ENCODE results near the gene CLEC11A. TPM values are rescaled to one million over a fixed set of nuclear protein-coding genes. Genes with fewer than 3 reads are reported as not detected.
A peak's percentile ranks its signal among the peaks of the same experiment; 100 is the strongest.

The CLEC11A gene
- total RNA-seq, 1 experiment from 2014 or later: 59.1 TPM

DNA sequence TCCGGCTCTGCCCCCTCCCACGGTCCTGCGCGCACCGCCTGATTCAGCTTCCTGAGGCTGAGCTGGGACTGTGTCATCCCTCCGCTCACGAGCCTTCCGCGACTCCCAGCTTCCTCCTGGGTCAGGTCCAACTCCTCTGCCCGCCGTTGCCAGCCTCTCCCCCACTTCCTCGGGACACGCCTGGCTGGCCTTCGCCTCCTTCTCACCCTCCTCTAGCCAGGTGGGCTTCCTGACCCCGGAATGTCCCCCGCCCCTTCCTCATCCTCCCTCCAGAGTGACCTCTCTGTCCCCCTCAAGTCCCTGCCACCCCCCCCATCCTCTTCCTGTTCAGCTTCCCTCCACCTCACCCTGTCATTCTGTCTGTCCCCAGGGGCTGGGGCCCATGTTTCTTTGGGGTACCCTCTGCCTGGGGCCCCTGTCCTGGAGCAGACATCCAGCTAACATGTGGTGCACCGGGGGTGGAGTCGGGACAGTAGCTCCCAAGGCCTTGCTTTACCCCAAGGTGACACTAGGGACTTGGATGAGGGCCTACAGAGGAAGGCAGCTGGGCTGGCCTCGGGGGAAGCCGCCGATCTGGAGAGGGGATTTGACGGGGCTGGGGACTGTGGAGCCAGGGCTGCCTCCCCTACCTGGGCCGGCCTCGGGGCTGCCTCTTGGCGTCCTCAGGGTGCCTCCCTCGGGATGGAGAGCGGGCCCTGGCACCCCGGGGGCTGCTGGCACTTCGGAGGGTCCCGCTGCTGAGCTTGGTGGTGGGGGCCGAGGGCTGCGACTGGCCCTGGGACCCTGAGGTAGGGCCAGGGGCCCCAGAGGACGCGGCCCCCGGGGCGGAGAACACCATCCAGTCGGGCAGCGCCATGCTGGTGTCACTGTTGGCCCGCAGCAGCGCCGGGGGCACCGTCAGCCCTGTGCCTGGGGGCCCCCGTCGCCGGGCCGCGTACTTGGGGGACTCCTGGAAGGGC lies 20.0 kb upstream of the CLEC11A start:
- ChIA-PET POLR2A (ENCODE audit: low non-redundant PET) (interaction anchor here (0.6 to 0.8 kb wide), 2 partner anchors 20 to 130 kb away, joined by 3 to 10 read pairs; no protein-coding TSS in a partner anchor), CTCF (interaction anchor here (0.5 to 2.4 kb wide), 11 partner anchors 8 to 314 kb away, joined by 3 to 15 read pairs (median 7); no protein-coding TSS in a partner anchor)
- H3K4me1 ChIP-seq (ENCODE audit: insufficient read depth, low read length, poor library complexity, severe bottlenecking): peaks cover 14% of the 10 kb centered on the region
- intact Hi-C loops (cut with micrococcal nuclease; ENCODE audit: unreplicated experiment): loop anchor here (10.0 kb wide), 1 partner anchor 312 kb away; the partner anchor contains the start of gene KLK10
- no peaks in the 10 kb centered on the region for H3K27me3 ChIP-seq (replicated peaks; ENCODE audit: insufficient read depth, low read depth, low read length, poor library complexity)
- H3K27ac ChIP-seq (ENCODE audit: low read depth, low read length, poor library complexity, severe bottlenecking): no peak overlapping the region
- H3K36me3 ChIP-seq (ENCODE audit: insufficient read depth, low read length, poor library complexity, severe bottlenecking): no peaks in the 10 kb centered on the region
- no TSS peak for BruUV-seq (replicated peaks)
- no peak for TF ChIP-seq EZH2 (IDR thresholded peaks at IDR 0.05; ENCODE audit: borderline replicate concordance, low read depth, low read length, poor library complexity, severe bottlenecking)
- TF ChIP-seq, protein P1, sequence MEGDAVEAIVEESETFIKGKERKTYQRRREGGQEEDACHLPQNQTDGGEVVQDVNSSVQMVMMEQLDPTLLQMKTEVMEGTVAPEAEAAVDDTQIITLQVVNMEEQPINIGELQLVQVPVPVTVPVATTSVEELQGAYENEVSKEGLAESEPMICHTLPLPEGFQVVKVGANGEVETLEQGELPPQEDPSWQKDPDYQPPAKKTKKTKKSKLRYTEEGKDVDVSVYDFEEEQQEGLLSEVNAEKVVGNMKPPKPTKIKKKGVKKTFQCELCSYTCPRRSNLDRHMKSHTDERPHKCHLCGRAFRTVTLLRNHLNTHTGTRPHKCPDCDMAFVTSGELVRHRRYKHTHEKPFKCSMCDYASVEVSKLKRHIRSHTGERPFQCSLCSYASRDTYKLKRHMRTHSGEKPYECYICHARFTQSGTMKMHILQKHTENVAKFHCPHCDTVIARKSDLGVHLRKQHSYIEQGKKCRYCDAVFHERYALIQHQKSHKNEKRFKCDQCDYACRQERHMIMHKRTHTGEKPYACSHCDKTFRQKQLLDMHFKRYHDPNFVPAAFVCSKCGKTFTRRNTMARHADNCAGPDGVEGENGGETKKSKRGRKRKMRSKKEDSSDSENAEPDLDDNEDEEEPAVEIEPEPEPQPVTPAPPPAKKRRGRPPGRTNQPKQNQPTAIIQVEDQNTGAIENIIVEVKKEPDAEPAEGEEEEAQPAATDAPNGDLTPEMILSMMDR (conservative IDR thresholded peaks at IDR 0.05; ENCODE audit: low read depth, low read length): no peak
- no peak for DNase-seq (ENCODE audit: low spot score)
- no peak overlapping the region for H3K4me3 ChIP-seq (ENCODE audit: low read depth, low read length, poor library complexity, severe bottlenecking)
- no peaks in the 10 kb centered on the region for H3K9me3 ChIP-seq (ENCODE audit: low read depth, low read length, poor library complexity, severe bottlenecking)

DNA sequence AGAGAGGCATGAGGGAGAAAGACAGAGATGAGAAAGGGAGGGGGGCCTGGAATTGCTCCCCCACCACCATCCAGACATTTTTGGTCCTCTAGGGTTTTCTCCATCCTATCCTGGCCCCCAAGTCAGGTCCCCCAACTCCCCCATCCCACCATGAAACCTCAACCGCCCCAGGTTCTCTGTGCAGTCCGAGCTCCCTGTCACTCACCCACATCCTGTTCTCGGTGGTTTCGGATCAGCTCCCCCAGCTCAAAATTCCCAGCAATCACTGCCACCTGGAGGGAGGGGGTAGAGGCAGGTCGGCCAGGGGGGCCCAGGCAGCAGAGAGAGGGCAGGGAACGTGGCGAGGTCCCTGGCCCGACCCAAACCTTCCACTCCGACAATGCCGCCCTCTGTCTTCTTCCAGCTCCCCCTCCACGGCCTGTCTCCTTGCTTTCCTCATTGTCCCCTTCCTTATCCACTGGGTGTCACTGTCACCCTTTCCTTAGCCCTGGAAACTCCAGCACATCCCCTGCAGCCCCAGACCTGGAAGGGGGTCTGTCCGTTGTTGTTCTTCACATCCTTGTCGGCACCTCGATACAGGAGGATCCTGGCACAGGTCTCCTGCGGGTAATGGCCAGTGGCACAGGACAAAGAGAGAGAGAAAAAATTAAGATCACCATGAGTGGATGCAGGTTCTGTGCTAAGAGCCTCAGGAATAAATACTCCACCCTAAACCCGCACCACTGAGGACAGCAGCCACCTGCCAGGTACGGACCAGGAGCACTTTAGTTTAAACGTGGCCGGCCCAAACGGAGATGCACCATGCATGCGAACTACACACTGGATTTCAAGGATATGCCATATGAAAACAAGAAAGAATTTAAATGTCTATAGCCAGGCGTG lies 19.0 kb upstream of the CLEC11A start:
- BruUV-seq (replicated peaks): no TSS peak
- no peak for TF ChIP-seq EZH2 (IDR thresholded peaks at IDR 0.05; ENCODE audit: borderline replicate concordance, low read depth, low read length, poor library complexity, severe bottlenecking)
- TF ChIP-seq, protein P1 (conservative IDR thresholded peaks at IDR 0.05; ENCODE audit: low read depth, low read length): peak; percentile 66
- DNase-seq (ENCODE audit: low spot score): peak; percentile 73
- Histone ChIP-seq H3K9me3 (ENCODE audit: low read depth, low read length, poor library complexity, severe bottlenecking) (no peaks in the 10 kb centered on the region), H3K4me3 (ENCODE audit: low read depth, low read length, poor library complexity, severe bottlenecking) (no peak overlapping the region), H3K27ac (ENCODE audit: low read depth, low read length, poor library complexity, severe bottlenecking) (peak overlapping the region; percentile 8), H3K4me1 (ENCODE audit: insufficient read depth, low read length, poor library complexity, severe bottlenecking) (peaks cover 14% of the 10 kb centered on the region), H3K36me3 (ENCODE audit: insufficient read depth, low read length, poor library complexity, severe bottlenecking) (peaks cover 4% of the 10 kb centered on the region), H3K27me3 (replicated peaks; ENCODE audit: insufficient read depth, low read depth, low read length, poor library complexity) (no peaks in the 10 kb centered on the region)
- POLR2A ChIA-PET (ENCODE audit: low non-redundant PET): interaction anchor here (0.6 kb wide), 1 partner anchor 131 kb away, joined by 3 read pairs; no protein-coding TSS in a partner anchor
- CTCF ChIA-PET: interaction anchor here (0.5 to 2.4 kb wide), 9 partner anchors 9 to 313 kb away, joined by 3 to 15 read pairs (median 4); no protein-coding TSS in a partner anchor
- intact Hi-C loops (cut with micrococcal nuclease; ENCODE audit: unreplicated experiment): loop anchor here (1.0 to 10.0 kb wide), 2 partner anchors 79 to 311 kb away; partner anchors contain the start of gene KLK10
